GM18861 (cell line): Measurements from ENCODE around the gene DOCK2.
"Not testable (repeated sequence)": the region's sequence is repeated elsewhere in the genome, so short reads cannot be mapped to it uniquely, and the experiment has no call there.

ENCODE experiments used
- ATAC-seq: cut with Tn5 transposase; IDR thresholded peaks from one replicate; pipeline ENCODE4 v1.9.1; 2021; ENCODE audit not compliant: unreplicated experiment

Gene DOCK2

GRCh38 chr5:169751490-169751889, 114.4 kb downstream of the DOCK2 start:
- no peak for ATAC-seq

GRCh38 chr5:169752566-169752965, 115.5 kb downstream of the DOCK2 start:
- ATAC-seq = not testable (repeated sequence)

GRCh38 chr5:169753795-169754194, 116.7 kb downstream of the DOCK2 start:
- ATAC-seq = no peak

GRCh38 chr5:169754737-169755136, 117.7 kb downstream of the DOCK2 start:
- ATAC-seq = no peak

DNA sequence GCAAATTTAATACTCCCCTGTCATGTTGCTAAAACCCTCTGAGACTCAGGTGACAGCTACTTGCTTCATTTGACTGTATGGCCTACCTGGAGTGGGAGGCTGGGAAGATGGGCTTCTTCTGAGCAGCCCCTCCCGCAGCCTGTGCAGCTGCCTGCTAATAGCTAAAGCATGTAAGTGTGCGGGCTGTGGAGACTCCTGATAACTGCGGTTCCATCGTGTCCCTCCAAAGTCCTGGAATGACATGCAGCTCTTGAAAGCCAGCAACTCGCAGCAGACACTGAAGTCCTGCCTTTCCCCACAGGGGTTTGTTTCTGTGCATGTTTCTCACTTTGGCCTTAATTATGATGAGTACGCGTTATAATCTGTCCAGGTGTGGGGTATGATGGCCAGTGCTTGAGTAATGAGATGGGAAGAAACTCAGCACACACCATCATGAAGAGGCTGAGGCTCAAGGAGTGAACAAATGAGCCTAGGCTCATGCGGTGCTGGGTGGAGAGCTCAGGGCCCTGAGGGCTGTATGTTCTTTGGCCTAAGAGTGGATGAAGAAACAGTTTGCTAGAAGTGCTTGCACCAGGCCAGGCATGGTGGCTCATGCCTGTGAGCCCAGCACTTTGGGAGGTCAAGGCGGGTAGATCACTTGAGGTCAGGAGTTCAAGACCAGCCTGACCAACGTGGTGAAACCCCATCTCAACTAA, 119.1 kb downstream of the DOCK2 start:
- no peak for ATAC-seq

- no peak for ATAC-seq
Observed at GRCh38 chr5:169757016-169757415, 119.9 kb downstream of the DOCK2 start.

DNA sequence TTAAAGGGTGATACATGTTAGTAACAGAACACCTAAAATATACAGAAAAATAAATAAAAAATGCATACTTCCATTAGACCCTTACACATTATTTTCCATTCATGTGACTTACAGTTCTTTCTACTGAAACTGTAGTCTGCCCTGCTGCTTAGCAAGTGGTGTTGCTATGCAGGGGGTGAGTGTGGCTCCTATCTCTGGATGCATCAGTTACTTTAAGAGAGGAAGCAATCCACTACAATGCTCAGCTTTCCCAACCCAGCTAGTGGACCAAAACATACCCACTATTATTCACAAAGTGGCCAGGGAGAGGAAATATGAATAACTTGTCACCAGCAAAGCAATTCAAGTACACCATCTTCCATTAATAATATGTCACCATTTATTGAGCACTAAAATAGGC, 121.8 kb downstream of the DOCK2 start:
- no peak for ATAC-seq

DNA sequence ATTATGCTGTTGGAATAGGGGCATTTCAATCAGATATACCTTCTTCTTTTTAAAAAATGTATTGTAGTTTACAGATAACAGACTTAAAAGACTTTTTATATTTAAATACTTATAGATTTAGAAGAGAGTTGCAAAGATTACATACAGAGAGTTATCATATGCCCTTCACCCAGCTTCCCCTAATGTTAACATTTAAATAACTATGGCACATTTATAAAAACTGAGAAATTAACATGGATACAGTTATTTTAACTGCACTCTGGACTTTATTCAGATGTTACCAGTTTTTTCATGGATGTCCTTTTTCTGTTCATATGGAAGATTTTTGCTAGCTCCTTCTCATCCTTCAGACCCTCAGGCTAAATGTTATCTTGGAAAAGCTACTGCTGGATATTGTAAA, 123.2 kb downstream of the DOCK2 start:
- no peak for ATAC-seq

DNA sequence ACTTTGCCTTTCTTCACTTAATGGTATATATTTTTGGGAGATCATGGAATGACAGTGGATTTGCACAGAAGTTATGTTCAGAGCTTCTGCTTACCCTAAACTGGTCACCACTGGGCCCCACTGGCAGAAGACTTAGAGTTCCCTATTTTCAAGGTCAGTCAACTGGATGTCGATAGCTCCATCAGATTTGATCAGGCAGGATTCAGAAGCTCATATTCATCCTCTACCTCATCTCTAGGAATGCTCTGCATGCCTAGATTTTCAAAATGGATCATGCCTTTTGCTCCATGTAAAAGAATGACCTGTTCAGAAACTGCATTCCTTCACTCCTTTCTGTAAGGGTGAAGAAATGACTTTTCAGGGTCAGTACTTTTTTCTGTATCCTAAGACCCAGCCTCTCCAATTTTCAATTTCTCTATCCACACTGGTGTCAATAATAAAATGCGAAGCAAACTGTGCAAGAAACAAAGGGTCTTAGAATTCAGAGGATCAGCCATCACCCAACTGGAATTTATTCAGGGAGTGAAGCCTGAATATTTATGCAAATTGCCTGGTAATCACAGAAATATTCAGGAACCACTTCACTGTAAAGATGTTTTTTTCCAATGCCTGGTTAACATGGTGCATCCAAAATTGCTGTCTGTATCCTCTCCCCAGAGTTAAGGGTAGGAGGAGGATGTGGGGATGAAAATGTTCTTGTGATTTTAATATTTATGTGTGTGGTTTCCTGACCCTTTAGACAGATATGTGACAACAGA, 125.4 kb downstream of the DOCK2 start:
- ATAC-seq = no peak

DNA sequence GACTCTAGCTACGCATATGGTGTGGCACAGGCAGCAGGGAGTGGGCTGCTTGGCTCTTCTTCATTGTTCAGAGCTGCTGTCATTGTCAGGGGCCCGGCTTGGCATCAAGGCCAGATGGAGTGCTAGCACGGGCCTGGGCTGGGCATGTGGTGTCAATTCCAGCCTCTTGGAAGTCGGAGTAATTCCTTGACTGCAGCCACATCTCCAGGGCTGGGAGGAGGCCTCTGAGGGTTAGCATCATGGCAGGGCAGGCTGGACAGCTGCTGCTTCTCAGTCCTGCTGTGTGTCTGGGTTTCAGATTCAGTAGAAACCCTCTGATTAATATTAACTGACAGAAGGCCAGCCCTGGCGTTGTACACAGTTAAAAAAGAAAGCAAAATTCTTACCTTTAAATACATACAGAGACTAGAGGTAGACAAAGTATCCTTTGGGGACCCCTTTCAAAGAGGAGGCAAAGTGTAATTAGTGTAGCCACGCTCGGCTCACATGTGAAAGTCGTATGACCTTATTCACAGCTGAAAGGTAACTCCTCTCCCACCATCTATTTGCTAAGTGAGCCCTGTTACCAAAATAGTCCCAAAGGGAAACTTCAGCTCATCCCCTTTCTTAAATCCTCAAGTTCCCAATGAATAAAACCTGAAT, 126.4 kb downstream of the DOCK2 start:
- peak; percentile 85 for ATAC-seq

- no peak for ATAC-seq
Observed at GRCh38 chr5:169764018-169764378, 126.9 kb downstream of the DOCK2 start.

GRCh38 chr5:169765176-169765996, 128.3 kb downstream of the DOCK2 start:
- no peak for ATAC-seq

GRCh38 chr5:169766943-169767342, 129.9 kb downstream of the DOCK2 start:
- peak; percentile 33 for ATAC-seq

DNA sequence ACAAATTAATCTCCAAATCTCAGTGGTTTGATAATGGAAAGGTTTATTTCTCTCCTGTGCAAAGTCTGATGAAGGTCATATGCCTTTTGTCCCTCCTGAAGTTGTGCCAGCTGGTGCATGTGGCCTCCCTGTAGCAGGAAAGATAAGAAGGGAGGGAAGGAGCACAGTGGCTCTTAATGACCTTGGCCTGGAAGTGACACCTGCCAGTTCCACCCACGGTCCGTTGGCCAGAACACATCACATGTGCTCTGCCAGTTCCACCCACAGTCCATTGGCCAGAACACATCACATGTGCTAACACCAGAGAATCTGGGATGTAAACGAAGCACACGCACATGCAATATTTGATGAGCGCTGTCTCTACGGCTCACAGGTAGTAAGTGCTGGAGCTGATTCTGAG, 130.9 kb downstream of the DOCK2 start:
- no peak for ATAC-seq

GRCh38 chr5:169768416-169768815, 131.3 kb downstream of the DOCK2 start:
- ATAC-seq = no peak

DNA sequence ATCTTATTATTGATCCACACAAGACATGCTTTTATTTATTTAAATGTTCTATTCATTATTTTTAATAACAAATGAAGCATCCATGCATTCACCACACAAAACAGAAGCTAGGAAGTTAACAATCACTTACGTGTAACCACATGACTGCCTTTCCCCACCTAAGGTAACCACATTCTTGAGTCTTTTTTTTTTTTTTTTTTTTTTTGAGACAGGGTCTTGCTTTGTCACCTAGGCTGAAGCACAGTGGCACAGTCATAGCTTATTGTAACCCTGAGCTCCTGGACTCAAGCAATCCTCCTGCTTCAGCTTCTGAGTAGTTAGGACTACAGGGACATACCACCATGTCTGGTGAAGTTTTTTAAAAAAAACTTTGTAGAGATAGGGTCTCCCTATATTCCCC, 133.0 kb downstream of the DOCK2 start:
- ATAC-seq = no peak

GRCh38 chr5:169772256-169772655, 135.2 kb downstream of the DOCK2 start:
- ATAC-seq = no peak

DNA sequence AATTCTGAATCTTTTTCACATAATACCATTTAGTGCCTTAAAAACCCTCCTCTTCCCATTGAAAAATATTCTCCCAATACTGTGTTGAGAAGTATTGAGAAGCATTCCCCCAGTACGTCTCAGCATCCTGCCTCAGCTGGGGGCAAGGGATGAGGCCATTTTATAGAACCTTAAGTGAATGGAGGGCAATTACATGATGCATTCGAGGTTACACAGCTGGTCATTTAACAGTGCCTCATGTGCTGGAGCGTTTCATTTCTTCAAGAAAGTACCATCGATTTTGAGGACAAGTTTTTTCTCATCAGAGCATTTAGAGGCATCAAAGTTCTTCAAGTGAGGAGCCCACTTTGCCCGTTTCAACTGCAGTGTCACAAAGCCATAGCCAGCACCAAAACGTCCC, 135.6 kb downstream of the DOCK2 start:
- no peak for ATAC-seq

- ATAC-seq = no peak
Observed at GRCh38 chr5:169777159-169777558, 140.1 kb downstream of the DOCK2 start.

DNA sequence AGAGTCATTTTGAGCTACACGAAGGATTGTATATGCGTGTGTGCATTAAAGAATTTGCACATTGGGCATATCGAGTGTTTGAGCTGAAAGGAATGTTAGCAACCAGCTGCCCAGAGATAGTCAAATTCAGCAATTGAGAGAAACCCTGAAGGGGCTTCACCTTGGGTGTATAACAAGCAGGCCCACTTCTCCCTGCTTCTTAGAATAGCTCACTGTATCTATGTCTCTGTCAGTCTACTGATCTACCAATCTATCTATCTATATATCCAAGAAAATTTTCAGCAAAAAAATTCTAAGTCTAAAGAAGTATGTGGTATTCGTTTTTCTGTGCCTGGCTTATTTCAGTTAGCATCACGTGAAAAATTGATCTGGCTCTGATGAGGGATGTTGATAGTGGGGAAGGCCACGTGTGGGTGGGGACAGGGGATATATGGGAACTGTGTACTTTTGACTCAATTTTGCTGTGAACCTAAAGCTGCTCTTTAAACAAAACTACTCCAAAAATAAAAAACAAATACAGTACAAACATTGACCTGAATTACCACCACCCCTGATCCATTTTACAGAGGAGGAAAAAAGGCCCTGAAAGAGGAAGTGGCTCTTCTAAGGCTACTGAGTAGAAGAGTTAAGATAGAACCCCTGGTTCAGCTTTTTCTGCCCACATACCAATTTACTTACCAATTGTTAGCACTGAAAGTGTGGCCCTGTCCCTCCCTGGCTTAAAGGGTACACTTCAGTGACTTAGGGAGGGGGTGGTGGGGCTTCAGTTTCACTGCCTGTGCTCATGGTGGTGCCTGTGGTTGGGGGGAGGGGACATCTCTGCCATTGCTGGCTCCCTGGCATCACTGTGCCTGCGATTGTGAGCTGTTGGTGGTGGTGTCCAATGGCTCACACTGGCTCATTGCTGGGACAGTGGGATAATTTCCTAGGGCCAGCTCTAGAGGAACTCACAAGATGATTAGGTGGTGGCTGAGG, 141.8 kb downstream of the DOCK2 start:
- ATAC-seq = peak; percentile 89
